ENCODE measurements around the gene MALT1.

GRCh38 chr18:58640891-58641610 lies 30.2 kb upstream of the MALT1 start:
- TF ChIP-seq, protein P1, sequence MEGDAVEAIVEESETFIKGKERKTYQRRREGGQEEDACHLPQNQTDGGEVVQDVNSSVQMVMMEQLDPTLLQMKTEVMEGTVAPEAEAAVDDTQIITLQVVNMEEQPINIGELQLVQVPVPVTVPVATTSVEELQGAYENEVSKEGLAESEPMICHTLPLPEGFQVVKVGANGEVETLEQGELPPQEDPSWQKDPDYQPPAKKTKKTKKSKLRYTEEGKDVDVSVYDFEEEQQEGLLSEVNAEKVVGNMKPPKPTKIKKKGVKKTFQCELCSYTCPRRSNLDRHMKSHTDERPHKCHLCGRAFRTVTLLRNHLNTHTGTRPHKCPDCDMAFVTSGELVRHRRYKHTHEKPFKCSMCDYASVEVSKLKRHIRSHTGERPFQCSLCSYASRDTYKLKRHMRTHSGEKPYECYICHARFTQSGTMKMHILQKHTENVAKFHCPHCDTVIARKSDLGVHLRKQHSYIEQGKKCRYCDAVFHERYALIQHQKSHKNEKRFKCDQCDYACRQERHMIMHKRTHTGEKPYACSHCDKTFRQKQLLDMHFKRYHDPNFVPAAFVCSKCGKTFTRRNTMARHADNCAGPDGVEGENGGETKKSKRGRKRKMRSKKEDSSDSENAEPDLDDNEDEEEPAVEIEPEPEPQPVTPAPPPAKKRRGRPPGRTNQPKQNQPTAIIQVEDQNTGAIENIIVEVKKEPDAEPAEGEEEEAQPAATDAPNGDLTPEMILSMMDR (conservative IDR thresholded peaks at IDR 0.05) = no peak
- no peak for TF ChIP-seq EZH2 (IDR thresholded peaks at IDR 0.05; ENCODE audit: low read depth)
